Activated naive CD8-positive, alpha-beta T cell treated with anti-CD3 and anti-CD28 coated beads, Interleukin-2, amount 10 ng/mL, durations not matched to agents 7 days and 5 days (primary cell): Measurements from ENCODE around the gene FARSA. TPM values are rescaled to one million over a fixed set of nuclear protein-coding genes. Genes with fewer than 3 reads are reported as not detected.

ENCODE experiments used
- ATAC-seq: fragments of 150-1000 bp; cut with Tn5 transposase; one replicate; pipeline ENCODE4 v1.10.0; 2021; ENCODE audit warnings: low read depth, moderate library complexity
- POLR2A ChIA-PET: fragments of 350-600 bp; sonication (Branson Sonifier 250); formaldehyde crosslinking; loops from one replicate; lab custom pipeline; 2021; ENCODE audit warnings: antibody characterized with exemption; lab: Charles Lee
- DNase-seq: peaks from one replicate; pipeline ENCODE4 v3.0.0; 2021
- H3K27ac Mint-ChIP-seq: one replicate; pipeline ENCODE4 v1.8.0; 2022; ENCODE audit warnings: mild to moderate bottlenecking, mixed read lengths
- H3K27me3 Mint-ChIP-seq: one replicate; pipeline ENCODE4 v1.8.0; 2022; ENCODE audit warnings: mild to moderate bottlenecking, moderate library complexity, mixed read lengths
- H3K36me3 Mint-ChIP-seq: one replicate; pipeline ENCODE4 v1.8.0; 2021; ENCODE audit warnings: mild to moderate bottlenecking, mixed read lengths
- H3K4me1 Mint-ChIP-seq: one replicate; pipeline ENCODE4 v1.8.0; 2021; ENCODE audit warnings: mixed read lengths
- H3K4me3 Mint-ChIP-seq: one replicate; pipeline ENCODE4 v1.8.0; 2022; ENCODE audit warnings: mild to moderate bottlenecking, moderate library complexity, mixed read lengths
- H3K9me3 Mint-ChIP-seq: one replicate; pipeline ENCODE4 v1.8.0; 2021; ENCODE audit warnings: mixed read lengths
- total RNA-seq, 2 experiments: library from RNA; stranded (reverse); gene quantifications; one replicate each; pipeline ENCODE4 v1.2.3, GENCODE V29; 2021

The FARSA gene
- total RNA-seq, 2 experiments from 2014 or later, result 69.2 to 73.3 TPM

DNA sequence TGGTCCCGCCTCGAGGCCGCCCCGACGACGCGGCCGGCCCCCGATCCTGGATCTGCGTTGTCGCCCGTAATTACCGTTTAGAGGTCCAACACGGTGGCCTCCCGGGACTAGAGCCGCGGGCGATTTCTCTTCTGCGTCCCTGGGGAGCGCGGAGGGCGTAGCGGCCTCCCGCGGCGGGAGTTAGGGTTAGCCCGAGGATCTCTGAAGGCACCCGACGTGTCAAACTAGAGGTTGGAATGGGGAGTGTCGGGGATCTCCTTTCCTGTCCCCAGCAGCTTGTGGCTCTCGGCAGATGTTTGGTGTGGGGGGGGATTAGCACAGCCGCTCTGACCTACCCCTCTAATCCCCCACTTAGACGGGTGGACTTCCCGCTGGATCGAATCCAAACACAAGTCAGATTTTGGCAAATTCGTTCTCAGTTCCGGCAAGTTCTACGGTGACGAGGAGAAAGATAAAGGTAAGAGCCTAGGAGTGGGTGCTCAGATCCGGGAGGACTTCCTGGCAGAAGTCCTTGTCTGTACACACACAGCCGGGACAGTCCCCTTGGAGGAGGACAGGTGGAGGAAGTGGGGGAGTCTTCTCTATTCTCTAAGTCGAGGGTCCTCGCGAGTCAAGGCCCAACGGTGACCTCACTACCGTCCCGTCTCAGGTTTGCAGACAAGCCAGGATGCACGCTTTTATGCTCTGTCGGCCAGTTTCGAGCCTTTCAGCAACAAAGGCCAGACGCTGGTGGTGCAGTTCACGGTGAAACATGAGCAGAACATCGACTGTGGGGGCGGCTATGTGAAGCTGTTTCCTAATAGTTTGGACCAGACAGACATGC is 5.5 kb upstream of the FARSA start:
- peaks cover 48% of the 10 kb centered on the region for H3K4me1 Mint-ChIP-seq
- ATAC-seq, result peak; percentile 4
- H3K4me3 Mint-ChIP-seq, result peak overlapping the region; percentile 99
- DNase-seq, result peak; percentile 48
- POLR2A ChIA-PET, result interaction anchor here (0.5 to 3.3 kb wide), 8 partner anchors 25 to 246 kb away, joined by 3 to 25 read pairs (median 4); partner anchors contain the start of genes GCDH and TRIR
- peaks cover 39% of the 10 kb centered on the region for H3K36me3 Mint-ChIP-seq
- H3K9me3 Mint-ChIP-seq, result no peaks in the 10 kb centered on the region
- H3K27ac Mint-ChIP-seq, result peak overlapping the region; percentile 92
- no peaks in the 10 kb centered on the region for H3K27me3 Mint-ChIP-seq

GRCh38 chr19:12937927-12938778 is 4.6 kb upstream of the FARSA start, which contains the start of gene CALR:
Gene CALR, plus strand, starts transcription at chr19:12938609. Its CDS starts 71 bp downstream, at chr19:12938680.
- peak; percentile 93 for ATAC-seq
- POLR2A ChIA-PET, result interaction anchor here (0.6 to 3.3 kb wide), 21 partner anchors 8 to 216 kb away, joined by 3 to 25 read pairs (median 7); partner anchors contain the start of genes DNASE2, GADD45GIP1, GCDH and JUNB
- peaks cover 44% of the 10 kb centered on the region for H3K4me1 Mint-ChIP-seq
- H3K9me3 Mint-ChIP-seq, result no peaks in the 10 kb centered on the region
- H3K27ac Mint-ChIP-seq, result peak within 1 kb of the TSS; percentile 92
- H3K36me3 Mint-ChIP-seq, result peaks cover 35% of the 10 kb centered on the region
- H3K27me3 Mint-ChIP-seq, result no peaks in the 10 kb centered on the region
- peak; percentile 97 for DNase-seq
- peak within 1 kb of the TSS; percentile 99 for H3K4me3 Mint-ChIP-seq

DNA sequence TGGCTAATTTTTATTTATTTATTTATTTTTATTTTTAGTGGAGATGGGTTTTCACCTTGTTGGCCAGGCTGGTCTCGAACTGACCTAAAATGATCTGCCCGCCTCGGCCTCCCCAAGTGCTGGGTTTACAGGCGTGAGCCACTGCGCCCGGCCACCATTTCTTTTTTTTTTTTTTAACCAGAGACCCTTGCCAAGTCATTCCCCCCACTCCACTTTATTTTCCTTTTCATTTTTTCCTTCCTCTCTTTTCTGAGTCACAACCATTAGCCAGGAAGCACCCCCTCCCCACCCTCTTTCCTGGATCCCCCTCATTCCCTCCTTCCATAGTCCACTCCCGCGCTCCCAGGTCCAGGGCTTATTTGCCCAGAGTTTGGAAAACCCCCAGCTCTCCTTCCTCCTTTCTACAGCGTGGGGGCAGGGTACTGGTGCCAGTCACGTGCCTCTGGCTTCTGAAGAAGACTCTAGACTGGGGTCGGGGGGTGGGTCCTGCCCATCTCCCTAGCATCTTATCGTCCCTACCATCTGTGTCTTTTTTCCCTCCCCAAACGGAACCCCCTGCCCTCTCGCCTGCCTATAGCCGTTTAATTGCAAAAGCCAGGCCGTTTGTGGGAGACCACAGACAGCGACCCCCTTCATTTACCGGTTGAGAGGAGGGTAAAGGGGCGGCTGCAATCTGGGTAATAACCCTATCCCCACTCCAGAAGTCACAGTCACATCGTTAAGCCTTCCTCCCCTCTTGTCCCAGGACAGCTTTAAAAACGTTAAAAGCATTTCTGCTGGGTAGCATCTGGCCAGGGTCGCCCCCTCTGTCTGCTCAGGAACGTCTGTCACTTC is 3.8 kb upstream of the FARSA start:
- no peaks in the 10 kb centered on the region for H3K9me3 Mint-ChIP-seq
- peaks cover 39% of the 10 kb centered on the region for H3K36me3 Mint-ChIP-seq
- DNase-seq (peak; percentile 50), ATAC-seq (no peak)
- peaks cover 50% of the 10 kb centered on the region for H3K4me1 Mint-ChIP-seq
- H3K27ac Mint-ChIP-seq, result peak overlapping the region; percentile 92
- POLR2A ChIA-PET, result interaction anchor here (0.6 to 3.3 kb wide), 20 partner anchors 9 to 972 kb away, joined by 3 to 25 read pairs (median 7); partner anchors contain the start of genes DNASE2, GADD45GIP1, GCDH and JUNB
- no peaks in the 10 kb centered on the region for H3K27me3 Mint-ChIP-seq
- peak overlapping the region; percentile 99 for H3K4me3 Mint-ChIP-seq

DNA sequence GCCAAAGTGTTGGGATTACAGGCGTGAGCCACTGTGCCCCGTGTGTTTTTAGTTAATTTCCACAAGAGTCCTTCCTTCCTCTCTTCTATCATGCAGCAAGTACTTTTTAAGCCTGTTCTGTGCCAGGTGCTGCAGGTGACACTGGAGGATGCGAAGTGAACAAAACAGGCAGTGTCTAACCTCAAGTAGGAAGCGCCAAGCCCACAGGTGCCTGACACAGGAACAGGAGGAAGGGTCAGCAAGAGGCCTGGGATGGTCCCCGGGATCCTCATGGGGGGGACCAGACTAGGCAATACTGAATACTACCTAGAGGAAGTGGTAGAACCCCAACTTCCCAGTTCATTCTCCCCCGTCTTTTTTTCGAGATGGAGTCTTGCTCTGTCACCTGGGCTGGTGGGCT is 3.1 kb upstream of the FARSA start:
- H3K4me1 Mint-ChIP-seq, result peaks cover 52% of the 10 kb centered on the region
- H3K36me3 Mint-ChIP-seq, result peaks cover 40% of the 10 kb centered on the region
- H3K27ac Mint-ChIP-seq, result peak overlapping the region; percentile 77
- DNase-seq, result no peak
- no peak for ATAC-seq
- no peaks in the 10 kb centered on the region for H3K9me3 Mint-ChIP-seq
- POLR2A ChIA-PET, result interaction anchor here (0.6 to 3.3 kb wide), 7 partner anchors 10 to 971 kb away, joined by 3 to 25 read pairs (median 8); partner anchors contain the start of genes DNASE2, GCDH and SYCE2
- no peaks in the 10 kb centered on the region for H3K27me3 Mint-ChIP-seq
- peak overlapping the region; percentile 57 for H3K4me3 Mint-ChIP-seq

DNA sequence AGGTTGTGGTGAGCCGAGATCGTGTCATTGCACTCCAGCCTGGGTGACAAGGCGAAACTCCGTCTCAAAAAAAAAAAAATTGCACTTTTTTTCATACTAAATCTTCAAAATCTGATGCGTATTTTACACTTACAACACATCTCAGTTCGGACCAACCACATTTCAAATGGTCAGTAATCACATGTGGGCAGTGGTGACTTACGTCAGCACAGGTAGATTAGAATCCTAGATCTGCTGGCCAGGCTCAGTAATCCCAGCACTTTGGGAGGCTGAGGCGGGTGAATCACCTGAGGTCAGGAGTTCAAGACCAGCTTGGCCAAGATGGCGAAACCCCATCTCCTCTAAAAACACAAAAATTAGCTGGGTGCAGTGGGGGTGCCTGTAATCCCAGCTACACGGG is 1.6 kb upstream of the FARSA start:
- POLR2A ChIA-PET, result interaction anchor here (0.7 kb wide), 1 partner anchor 18 kb away, joined by 3 read pairs; no protein-coding TSS in a partner anchor
- H3K9me3 Mint-ChIP-seq, result no peaks in the 10 kb centered on the region
- ATAC-seq, result no peak
- no peak overlapping the region for H3K4me3 Mint-ChIP-seq
- peaks cover 27% of the 10 kb centered on the region for H3K36me3 Mint-ChIP-seq
- no peaks in the 10 kb centered on the region for H3K27me3 Mint-ChIP-seq
- no peak overlapping the region for H3K27ac Mint-ChIP-seq
- peaks cover 45% of the 10 kb centered on the region for H3K4me1 Mint-ChIP-seq
- no peak for DNase-seq

- Mint-ChIP-seq H3K27me3 (no peaks in the 10 kb centered on the region), H3K4me1 (peaks cover 33% of the 10 kb centered on the region), H3K27ac (peak overlapping the region; percentile 97), H3K9me3 (no peaks in the 10 kb centered on the region), H3K36me3 (peaks cover 23% of the 10 kb centered on the region), H3K4me3 (peak overlapping the region; percentile 98)
- no peak for ATAC-seq
- DNase-seq, result no peak
- POLR2A ChIA-PET, result interaction anchor here (0.6 to 3.3 kb wide), 13 partner anchors 11 to 157 kb away, joined by 3 to 23 read pairs (median 7); partner anchors contain the start of genes DNASE2, GCDH, RAD23A and SYCE2
These were observed 872 bp downstream of the FARSA start for GRCh38 chr19:12932392-12933286.

- no peak for DNase-seq
- no peak for ATAC-seq
- Mint-ChIP-seq H3K36me3 (peaks cover 33% of the 10 kb centered on the region), H3K27me3 (no peaks in the 10 kb centered on the region), H3K4me3 (no peak overlapping the region), H3K9me3 (no peaks in the 10 kb centered on the region), H3K27ac (peak overlapping the region; percentile 43), H3K4me1 (peaks cover 19% of the 10 kb centered on the region)
- POLR2A ChIA-PET, result interaction anchor here (0.8 to 1.4 kb wide), 3 partner anchors 9 to 39 kb away, joined by 3 to 5 read pairs (median 3); partner anchors contain the start of genes GCDH and SYCE2
These were observed 3.4 kb downstream of the FARSA start for GRCh38 chr19:12930002-12930645.

- DNase-seq (no peak), ATAC-seq (no peak)
- H3K27me3 Mint-ChIP-seq, result no peaks in the 10 kb centered on the region
- POLR2A ChIA-PET, result interaction anchor here (1.3 to 1.6 kb wide), 2 partner anchors 11 to 13 kb away, joined by 3 read pairs; no protein-coding TSS in a partner anchor
- H3K4me3 Mint-ChIP-seq, result no peak overlapping the region
- H3K27ac Mint-ChIP-seq, result no peak overlapping the region
- H3K36me3 Mint-ChIP-seq, result peaks cover 33% of the 10 kb centered on the region
- H3K9me3 Mint-ChIP-seq, result no peaks in the 10 kb centered on the region
- H3K4me1 Mint-ChIP-seq, result peaks cover 4% of the 10 kb centered on the region
These were observed 8.7 kb downstream of the FARSA start for GRCh38 chr19:12924621-12925310.

- no peak overlapping the region for H3K4me3 Mint-ChIP-seq
- no peaks in the 10 kb centered on the region for H3K9me3 Mint-ChIP-seq
- H3K27ac Mint-ChIP-seq, result no peak overlapping the region
- H3K4me1 Mint-ChIP-seq, result peaks cover 10% of the 10 kb centered on the region
- DNase-seq (no peak), ATAC-seq (no peak)
- H3K36me3 Mint-ChIP-seq, result peaks cover 24% of the 10 kb centered on the region
- no peaks in the 10 kb centered on the region for H3K27me3 Mint-ChIP-seq
- POLR2A ChIA-PET, result interaction anchor here (1.6 kb wide), 1 partner anchor 9 kb away, joined by 3 read pairs; no protein-coding TSS in a partner anchor
These were observed 10.6 kb downstream of the FARSA start for GRCh38 chr19:12922959-12923358.

- POLR2A ChIA-PET, result interaction anchor here (0.7 to 1.9 kb wide), 5 partner anchors 10 to 101 kb away, joined by 3 to 8 read pairs (median 5); partner anchors contain the start of gene CALR
- peak overlapping the region; percentile 60 for H3K27ac Mint-ChIP-seq
- no peak for DNase-seq
- ATAC-seq, result no peak
- no peaks in the 10 kb centered on the region for H3K27me3 Mint-ChIP-seq
- no peaks in the 10 kb centered on the region for H3K9me3 Mint-ChIP-seq
- H3K36me3 Mint-ChIP-seq, result peaks cover 18% of the 10 kb centered on the region
- H3K4me3 Mint-ChIP-seq, result no peak overlapping the region
- H3K4me1 Mint-ChIP-seq, result peaks cover 10% of the 10 kb centered on the region
These were observed 12.5 kb downstream of the FARSA start for GRCh38 chr19:12921047-12921446.
